ENCODE results near the gene SCARB1. TPM values are rescaled to one million over a fixed set of nuclear protein-coding genes. Genes with fewer than 3 reads are reported as not detected.
A peak's percentile ranks its signal among the peaks of the same experiment; 100 is the strongest.

The SCARB1 gene
- total and polyA plus RNA-seq, 2 of the 13 experiments (the other 11 are each of a cell fraction or from before 2014, with no cell fraction given), result 63.4 to 160 TPM

DNA sequence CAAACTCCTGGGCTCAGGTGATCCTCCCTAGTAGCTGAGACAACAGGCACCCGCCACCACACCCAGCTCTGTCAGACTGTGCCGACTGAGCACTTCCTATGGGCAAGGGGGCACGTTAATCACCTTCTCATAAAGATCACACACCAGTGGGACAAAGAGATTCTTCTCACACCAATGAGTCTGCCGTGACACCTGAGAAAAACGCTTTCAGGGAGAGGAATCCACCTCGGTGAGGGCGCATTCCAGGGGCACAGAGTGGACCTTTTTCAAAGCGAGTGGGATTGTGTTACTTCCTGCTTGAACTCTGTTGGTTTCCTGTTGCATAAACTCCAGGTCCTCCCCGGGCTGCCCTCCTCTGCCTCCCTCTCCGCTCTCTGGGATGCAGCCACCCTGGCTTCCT lies 17.5 kb upstream of the SCARB1 start (continued):
- TF ChIP-seq, protein P1, sequence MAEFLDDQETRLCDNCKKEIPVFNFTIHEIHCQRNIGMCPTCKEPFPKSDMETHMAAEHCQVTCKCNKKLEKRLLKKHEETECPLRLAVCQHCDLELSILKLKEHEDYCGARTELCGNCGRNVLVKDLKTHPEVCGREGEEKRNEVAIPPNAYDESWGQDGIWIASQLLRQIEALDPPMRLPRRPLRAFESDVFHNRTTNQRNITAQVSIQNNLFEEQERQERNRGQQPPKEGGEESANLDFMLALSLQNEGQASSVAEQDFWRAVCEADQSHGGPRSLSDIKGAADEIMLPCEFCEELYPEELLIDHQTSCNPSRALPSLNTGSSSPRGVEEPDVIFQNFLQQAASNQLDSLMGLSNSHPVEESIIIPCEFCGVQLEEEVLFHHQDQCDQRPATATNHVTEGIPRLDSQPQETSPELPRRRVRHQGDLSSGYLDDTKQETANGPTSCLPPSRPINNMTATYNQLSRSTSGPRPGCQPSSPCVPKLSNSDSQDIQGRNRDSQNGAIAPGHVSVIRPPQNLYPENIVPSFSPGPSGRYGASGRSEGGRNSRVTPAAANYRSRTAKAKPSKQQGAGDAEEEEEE (CRISPR knock-in tag; IDR thresholded peaks at IDR 0.05; ENCODE audit: borderline replicate concordance), result no peak
- no peak for TF ChIP-seq ZNF34 (CRISPR knock-in tag; IDR thresholded peaks at IDR 0.05; ENCODE audit: borderline replicate concordance)
- TF ChIP-seq SMARCE1 (IDR thresholded peaks at IDR 0.05; ENCODE audit: borderline replicate concordance), result no peak
- TF ChIP-seq, protein P2, sequence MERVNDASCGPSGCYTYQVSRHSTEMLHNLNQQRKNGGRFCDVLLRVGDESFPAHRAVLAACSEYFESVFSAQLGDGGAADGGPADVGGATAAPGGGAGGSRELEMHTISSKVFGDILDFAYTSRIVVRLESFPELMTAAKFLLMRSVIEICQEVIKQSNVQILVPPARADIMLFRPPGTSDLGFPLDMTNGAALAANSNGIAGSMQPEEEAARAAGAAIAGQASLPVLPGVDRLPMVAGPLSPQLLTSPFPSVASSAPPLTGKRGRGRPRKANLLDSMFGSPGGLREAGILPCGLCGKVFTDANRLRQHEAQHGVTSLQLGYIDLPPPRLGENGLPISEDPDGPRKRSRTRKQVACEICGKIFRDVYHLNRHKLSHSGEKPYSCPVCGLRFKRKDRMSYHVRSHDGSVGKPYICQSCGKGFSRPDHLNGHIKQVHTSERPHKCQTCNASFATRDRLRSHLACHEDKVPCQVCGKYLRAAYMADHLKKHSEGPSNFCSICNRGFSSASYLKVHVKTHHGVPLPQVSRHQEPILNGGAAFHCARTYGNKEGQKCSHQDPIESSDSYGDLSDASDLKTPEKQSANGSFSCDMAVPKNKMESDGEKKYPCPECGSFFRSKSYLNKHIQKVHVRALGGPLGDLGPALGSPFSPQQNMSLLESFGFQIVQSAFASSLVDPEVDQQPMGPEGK (CRISPR knock-in tag; IDR thresholded peaks at IDR 0.05), result peak; percentile 68
- TF ChIP-seq MATR3 (CRISPR knock-in tag; IDR thresholded peaks at IDR 0.05), result no peak
- TF ChIP-seq ZNF747 (CRISPR knock-in tag; IDR thresholded peaks at IDR 0.05; ENCODE audit: borderline replicate concordance), result no peak
- no peak for TF ChIP-seq SNAPC2 (CRISPR knock-in tag; IDR thresholded peaks at IDR 0.05)
- TF ChIP-seq SUZ12 (IDR thresholded peaks at IDR 0.05; ENCODE audit: low read depth, low read length), result no peak
- TF ChIP-seq REL (CRISPR knock-in tag; conservative IDR thresholded peaks at IDR 0.05), result no peak
- no peak for TF ChIP-seq NPAS2 (CRISPR knock-in tag; IDR thresholded peaks at IDR 0.05; ENCODE audit: borderline replicate concordance)
- no peak for TF ChIP-seq ZSCAN22 (CRISPR knock-in tag; IDR thresholded peaks at IDR 0.05)
- TF ChIP-seq, protein P3, sequence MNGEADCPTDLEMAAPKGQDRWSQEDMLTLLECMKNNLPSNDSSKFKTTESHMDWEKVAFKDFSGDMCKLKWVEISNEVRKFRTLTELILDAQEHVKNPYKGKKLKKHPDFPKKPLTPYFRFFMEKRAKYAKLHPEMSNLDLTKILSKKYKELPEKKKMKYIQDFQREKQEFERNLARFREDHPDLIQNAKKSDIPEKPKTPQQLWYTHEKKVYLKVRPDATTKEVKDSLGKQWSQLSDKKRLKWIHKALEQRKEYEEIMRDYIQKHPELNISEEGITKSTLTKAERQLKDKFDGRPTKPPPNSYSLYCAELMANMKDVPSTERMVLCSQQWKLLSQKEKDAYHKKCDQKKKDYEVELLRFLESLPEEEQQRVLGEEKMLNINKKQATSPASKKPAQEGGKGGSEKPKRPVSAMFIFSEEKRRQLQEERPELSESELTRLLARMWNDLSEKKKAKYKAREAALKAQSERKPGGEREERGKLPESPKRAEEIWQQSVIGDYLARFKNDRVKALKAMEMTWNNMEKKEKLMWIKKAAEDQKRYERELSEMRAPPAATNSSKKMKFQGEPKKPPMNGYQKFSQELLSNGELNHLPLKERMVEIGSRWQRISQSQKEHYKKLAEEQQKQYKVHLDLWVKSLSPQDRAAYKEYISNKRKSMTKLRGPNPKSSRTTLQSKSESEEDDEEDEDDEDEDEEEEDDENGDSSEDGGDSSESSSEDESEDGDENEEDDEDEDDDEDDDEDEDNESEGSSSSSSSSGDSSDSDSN (CRISPR knock-in tag; IDR thresholded peaks at IDR 0.05), result peak; percentile 64
- TF ChIP-seq THAP11 (CRISPR knock-in tag; IDR thresholded peaks at IDR 0.05), result 0 out of 2 replicates have a peak, but pooled peaks have one; percentile 17
- TF ChIP-seq SP4 (CRISPR knock-in tag; IDR thresholded peaks at IDR 0.05), result no peak
- TF ChIP-seq HCFC1 (IDR thresholded peaks at IDR 0.05; ENCODE audit: low read depth, low read length), result no peak
- TF ChIP-seq, protein P4, sequence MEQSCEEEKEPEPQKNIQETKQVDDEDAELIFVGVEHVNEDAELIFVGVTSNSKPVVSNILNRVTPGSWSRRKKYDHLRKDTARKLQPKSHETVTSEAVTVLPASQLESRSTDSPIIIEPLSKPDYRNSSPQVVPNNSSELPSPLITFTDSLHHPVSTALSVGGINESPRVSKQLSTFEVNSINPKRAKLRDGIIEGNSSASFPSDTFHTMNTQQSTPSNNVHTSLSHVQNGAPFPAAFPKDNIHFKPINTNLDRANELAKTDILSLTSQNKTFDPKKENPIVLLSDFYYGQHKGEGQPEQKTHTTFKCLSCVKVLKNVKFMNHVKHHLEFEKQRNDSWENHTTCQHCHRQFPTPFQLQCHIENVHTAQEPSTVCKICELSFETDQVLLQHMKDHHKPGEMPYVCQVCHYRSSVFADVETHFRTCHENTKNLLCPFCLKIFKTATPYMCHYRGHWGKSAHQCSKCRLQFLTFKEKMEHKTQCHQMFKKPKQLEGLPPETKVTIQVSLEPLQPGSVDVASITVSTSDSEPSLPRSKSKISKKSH (CRISPR knock-in tag; IDR thresholded peaks at IDR 0.05; ENCODE audit: borderline replicate concordance), result no peak
- TF ChIP-seq ZNF777 (CRISPR knock-in tag; IDR thresholded peaks at IDR 0.05), result no peak
- TF ChIP-seq YY1 (IDR thresholded peaks at IDR 0.05; ENCODE audit: insufficient read depth, insufficient replicate concordance, low read depth, low read length), result no peak
- TF ChIP-seq NCOA2 (CRISPR knock-in tag; IDR thresholded peaks at IDR 0.05), result peak; percentile 61; the same call in 1 of the 2 replicates
- TF ChIP-seq ZSCAN9 (CRISPR knock-in tag; IDR thresholded peaks at IDR 0.05; ENCODE audit: borderline replicate concordance), result no peak
- TF ChIP-seq, protein P5, sequence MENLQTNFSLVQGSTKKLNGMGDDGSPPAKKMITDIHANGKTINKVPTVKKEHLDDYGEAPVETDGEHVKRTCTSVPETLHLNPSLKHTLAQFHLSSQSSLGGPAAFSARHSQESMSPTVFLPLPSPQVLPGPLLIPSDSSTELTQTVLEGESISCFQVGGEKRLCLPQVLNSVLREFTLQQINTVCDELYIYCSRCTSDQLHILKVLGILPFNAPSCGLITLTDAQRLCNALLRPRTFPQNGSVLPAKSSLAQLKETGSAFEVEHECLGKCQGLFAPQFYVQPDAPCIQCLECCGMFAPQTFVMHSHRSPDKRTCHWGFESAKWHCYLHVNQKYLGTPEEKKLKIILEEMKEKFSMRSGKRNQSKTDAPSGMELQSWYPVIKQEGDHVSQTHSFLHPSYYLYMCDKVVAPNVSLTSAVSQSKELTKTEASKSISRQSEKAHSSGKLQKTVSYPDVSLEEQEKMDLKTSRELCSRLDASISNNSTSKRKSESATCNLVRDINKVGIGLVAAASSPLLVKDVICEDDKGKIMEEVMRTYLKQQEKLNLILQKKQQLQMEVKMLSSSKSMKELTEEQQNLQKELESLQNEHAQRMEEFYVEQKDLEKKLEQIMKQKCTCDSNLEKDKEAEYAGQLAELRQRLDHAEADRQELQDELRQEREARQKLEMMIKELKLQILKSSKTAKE (CRISPR knock-in tag; IDR thresholded peaks at IDR 0.05; ENCODE audit: borderline replicate concordance), result no peak
- TF ChIP-seq ZNF451 (CRISPR knock-in tag; IDR thresholded peaks at IDR 0.05), result no peak
